RPMI8226 (cell line): ENCODE measurements around the gene KRT37.
"Not testable (repeated sequence)": the region's sequence is repeated elsewhere in the genome, so short reads cannot be mapped to it uniquely, and the experiment has no call there.

Source experiments
- DNase-seq: peaks from one replicate; pipeline ENCODE4 v3.0.0-alpha.2; 2015

The KRT37 gene

GRCh38 chr17:41403404-41404023, 20.9 kb downstream of the KRT37 start:
- no peak for DNase-seq

GRCh38 chr17:41402161-41402560, 22.2 kb downstream of the KRT37 start:
- DNase-seq: no peak

GRCh38 chr17:41396996-41397660, 27.3 kb downstream of the KRT37 start, which contains the start of gene KRT31:
Gene KRT31 (minus strand): TSS chr17:41397608. CDS start chr17:41397539, 69 bp downstream.
- no peak for DNase-seq

- DNase-seq: no peak
These were observed 28.0 kb downstream of the KRT37 start for GRCh38 chr17:41396340-41396739.

- no peak for DNase-seq
These were observed 28.8 kb downstream of the KRT37 start for GRCh38 chr17:41395611-41396010.

GRCh38 chr17:41395044-41395443, 29.3 kb downstream of the KRT37 start:
- not testable (repeated sequence) for DNase-seq

GRCh38 chr17:41394254-41394996, 30.0 kb downstream of the KRT37 start:
- DNase-seq: no peak

GRCh38 chr17:41393826-41394225, 30.6 kb downstream of the KRT37 start:
- no peak for DNase-seq

GRCh38 chr17:41393294-41393693, 31.1 kb downstream of the KRT37 start:
- no peak for DNase-seq

- no peak for DNase-seq
These were observed 32.1 kb downstream of the KRT37 start for GRCh38 chr17:41392278-41392677.

GRCh38 chr17:41391535-41391934, 32.9 kb downstream of the KRT37 start:
- DNase-seq: no peak

- no peak for DNase-seq
These were observed 33.9 kb downstream of the KRT37 start for GRCh38 chr17:41390411-41390938.

- no peak for DNase-seq
These were observed 36.7 kb downstream of the KRT37 start for GRCh38 chr17:41387670-41388069.

- DNase-seq: no peak
These were observed 38.2 kb downstream of the KRT37 start for GRCh38 chr17:41386227-41386626.

- DNase-seq: no peak
These were observed 40.7 kb downstream of the KRT37 start for GRCh38 chr17:41383690-41384089.

GRCh38 chr17:41382394-41382793, 42.0 kb downstream of the KRT37 start:
- DNase-seq: no peak

- DNase-seq: not testable (repeated sequence)
These were observed 42.4 kb downstream of the KRT37 start, which contains the start of gene KRT34 for GRCh38 chr17:41381943-41382342. Gene KRT34 (minus strand): TSS chr17:41382306. CDS start chr17:41382246, 60 bp downstream.

- DNase-seq: not testable (repeated sequence)
These were observed 44.3 kb downstream of the KRT37 start for GRCh38 chr17:41380091-41380490.

GRCh38 chr17:41377546-41377945, 46.8 kb downstream of the KRT37 start:
- DNase-seq: no peak
